OCI-LY7 (cell line): ENCODE results near the gene NIP7. TPM values are rescaled to one million over a fixed set of nuclear protein-coding genes. Genes with fewer than 3 reads are reported as not detected.

ENCODE experiments used
- BruUV-seq: library from RNA; stranded (reverse); fragments of 400-500 nt; replicated peaks from 2 replicates; lab custom pipeline; 2021; lab: Mats Ljungman, UMichigan
- CTCF ChIA-PET: fragments of 300-600 bp; sonication (Branson Sonifier 250); formaldehyde crosslinking; loops from one replicate; lab custom pipeline; 2022; ENCODE audit warnings: antibody characterized with exemption; ENCODE audit not compliant: unreplicated experiment; lab: Charles Lee
- POLR2A ChIA-PET: fragments of 300-600 bp; sonication (Branson Sonifier 250); formaldehyde crosslinking; loops from one replicate; lab custom pipeline; 2022; ENCODE audit warnings: antibody characterized with exemption; lab: Charles Lee
- DNase-seq: peaks from one replicate; pipeline ENCODE4 v3.0.0-alpha.2; 2015; ENCODE audit warnings: low spot score
- H2AFZ ChIP-seq: fragments of 200-600 bp; sonication (generic), shearing (Covaris generic); 2 replicates; pipeline ENCODE4 v1.6.1; 2014; ENCODE audit warnings: mild to moderate bottlenecking, antibody characterized with exemption, low read length, moderate library complexity
- H3K27ac ChIP-seq: fragments of 200-600 bp; sonication (generic); 2 replicates; pipeline ENCODE4 v1.5.1; 2014; ENCODE audit warnings: mixed run types, low read depth, mild to moderate bottlenecking, moderate library complexity, low read length, inconsistent platforms; ENCODE audit not compliant: poor library complexity, severe bottlenecking
- H3K36me3 ChIP-seq: fragments of 200-600 bp; sonication (generic); 2 replicates; pipeline ENCODE4 v1.6.1; 2014; ENCODE audit warnings: mild to moderate bottlenecking, antibody characterized with exemption, low read length, moderate library complexity, mixed read lengths; ENCODE audit not compliant: insufficient read depth
- H3K4me1 ChIP-seq: fragments of 200-600 bp; sonication (generic); 2 replicates; pipeline ENCODE4 v1.5.1; 2014; ENCODE audit warnings: mild to moderate bottlenecking, low read length; ENCODE audit not compliant: insufficient read depth, poor library complexity, severe bottlenecking
- H3K4me2 ChIP-seq: fragments of 200-600 bp; sonication (generic); 2 replicates; pipeline ENCODE4 v1.6.1; 2014; ENCODE audit warnings: mild to moderate bottlenecking, low read length
- H3K4me3 ChIP-seq: fragments of 200-600 bp; sonication (generic); 2 replicates; pipeline ENCODE4 v1.5.1; 2014; ENCODE audit warnings: mild to moderate bottlenecking, low read depth, low read length; ENCODE audit not compliant: poor library complexity, severe bottlenecking
- H3K79me2 ChIP-seq: fragments of 200-600 bp; sonication (generic); 2 replicates; pipeline ENCODE4 v1.6.1; 2016; ENCODE audit warnings: low read depth, mild to moderate bottlenecking, low read length, moderate library complexity, mixed read lengths; ENCODE audit not compliant: insufficient read depth
- H3K9me2 ChIP-seq: fragments of 200-600 bp; sonication (generic); 2 replicates; pipeline ENCODE4 v1.6.1; 2016; ENCODE audit warnings: mild to moderate bottlenecking, low read length, mixed read lengths; ENCODE audit not compliant: insufficient read depth
- H3K9me3 ChIP-seq: fragments of 200-600 bp; sonication (generic); 2 replicates; pipeline ENCODE4 v1.6.1; 2014; ENCODE audit warnings: mild to moderate bottlenecking, mixed run types, low read length, mixed read lengths
- H4K20me1 ChIP-seq: fragments of 200-600 bp; sonication (generic); 2 replicates; pipeline ENCODE4 v1.6.1; 2014; ENCODE audit warnings: mild to moderate bottlenecking, antibody characterized with exemption, low read length, moderate library complexity, mixed read lengths; ENCODE audit not compliant: insufficient read depth
- CTCF ChIP-seq: fragments of 200-600 bp; sonication (generic); conservative IDR thresholded peaks from 2 replicates; pipeline ENCODE4 v1.5.1; 2014; ENCODE audit warnings: mild to moderate bottlenecking, antibody characterized with exemption, low read length, moderate library complexity, mixed read lengths
- EZH2phosphoT487 ChIP-seq: fragments of 200-600 bp; sonication (generic); IDR thresholded peaks from 2 replicates; pipeline ENCODE4 v1.6.1; 2018; ENCODE audit warnings: low read depth, borderline replicate concordance, mild to moderate bottlenecking, mixed run types, antibody characterized with exemption, low read length, moderate library complexity, mixed read lengths
- intact Hi-C: fragments of 100-400 bp; cut with micrococcal nuclease; formaldehyde crosslinking; loops from one replicate; pipeline ENCODE4 v1.10.0; 2022; ENCODE audit not compliant: unreplicated experiment
- total RNA-seq, 2 experiments: library from RNA; depleted of rRNA in 1 of 2; stranded (reverse); fragments of >200 nt in 1 of 2; shearing (Covaris generic) in 1 of 2; gene quantifications; 2 replicates each; pipeline ENCODE4 v1.2.3, GENCODE V29; 2014 to 2022

The NIP7 gene
- total RNA-seq, 2 experiments from 2014 or later, result 39.7 to 49.1 TPM

- Histone ChIP-seq H4K20me1 (peaks cover 44% of the 10 kb centered on the region), H3K4me2 (no peak overlapping the region; the same call in 1 of the 2 replicates), H3K79me2 (peaks cover 71% of the 10 kb centered on the region)
Measured at GRCh38 chr16:69324585-69325253, 14.9 kb upstream of the NIP7 start.

DNA sequence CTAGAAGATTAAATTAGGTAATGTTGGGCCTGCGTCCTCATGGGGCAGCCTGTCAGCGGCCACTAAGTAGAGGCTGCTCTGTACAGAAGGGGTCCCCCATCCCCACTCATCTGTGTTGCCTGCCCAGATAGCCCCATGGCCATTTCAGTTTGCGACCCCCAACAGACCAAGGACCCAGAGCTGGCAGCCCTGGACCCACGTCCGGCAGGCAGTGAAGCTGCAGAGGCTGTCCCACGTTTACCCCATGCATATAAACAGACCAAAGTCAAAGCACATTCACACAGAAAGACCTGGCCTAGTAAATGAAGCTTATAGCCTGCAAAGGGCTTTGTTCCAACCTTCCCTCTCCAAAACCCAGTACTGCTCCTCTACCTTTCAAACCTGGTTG, 13.8 kb upstream of the NIP7 start:
- Histone ChIP-seq H3K4me3 (peak overlapping the region; percentile 75), H4K20me1 (peaks cover 45% of the 10 kb centered on the region)

More at GRCh38 chr16:69324585-69325253, 14.9 kb upstream of the NIP7 start:
- intact Hi-C loops, result no loop called here
- no peak overlapping the region for H2AFZ ChIP-seq
- TF ChIP-seq EZH2phosphoT487 (no peak), CTCF (no peak)
- POLR2A ChIA-PET, result interaction anchor here (0.7 kb wide), 1 partner anchor 22 kb away, joined by 3 read pairs; no protein-coding TSS in a partner anchor
- H3K9me2 ChIP-seq, result no peaks in the 10 kb centered on the region
- CTCF ChIA-PET, result no interaction called here
- H3K27ac ChIP-seq, result no peak overlapping the region
- no peak for DNase-seq
- peaks cover 39% of the 10 kb centered on the region for H3K4me1 ChIP-seq
- peaks cover 98% of the 10 kb centered on the region for H3K36me3 ChIP-seq
- no peaks in the 10 kb centered on the region for H3K9me3 ChIP-seq
- TSS peak; percentile 76 for BruUV-seq
- no peak overlapping the region for H3K4me3 ChIP-seq

More for the DNA sequence above, 13.8 kb upstream of the NIP7 start:
- Histone ChIP-seq H3K4me2 (peak overlapping the region; percentile 89), H3K27ac (no peak overlapping the region), H3K9me2 (no peaks in the 10 kb centered on the region), H3K36me3 (peaks cover 88% of the 10 kb centered on the region), H2AFZ (no peak overlapping the region), H3K9me3 (no peaks in the 10 kb centered on the region), H3K4me1 (peaks cover 39% of the 10 kb centered on the region), H3K79me2 (peaks cover 76% of the 10 kb centered on the region)
- POLR2A ChIA-PET, result interaction anchor here (0.7 to 1.8 kb wide), 3 partner anchors 14 to 59 kb away, joined by 3 to 8 read pairs (median 4); partner anchors contain the start of gene NIP7
- CTCF ChIA-PET, result no interaction called here
- TF ChIP-seq EZH2phosphoT487 (no peak), CTCF (no peak)
- BruUV-seq, result no TSS peak
- no peak for DNase-seq
- intact Hi-C loops, result no loop called here
